ENCODE results near the gene HRH1. TPM values are rescaled to one million over a fixed set of nuclear protein-coding genes. Genes with fewer than 3 reads are reported as not detected.

The HRH1 gene
- total RNA-seq, 3 donors from 2014 or later = 8.3 to 16.7 (median 10.3) TPM

DNA sequence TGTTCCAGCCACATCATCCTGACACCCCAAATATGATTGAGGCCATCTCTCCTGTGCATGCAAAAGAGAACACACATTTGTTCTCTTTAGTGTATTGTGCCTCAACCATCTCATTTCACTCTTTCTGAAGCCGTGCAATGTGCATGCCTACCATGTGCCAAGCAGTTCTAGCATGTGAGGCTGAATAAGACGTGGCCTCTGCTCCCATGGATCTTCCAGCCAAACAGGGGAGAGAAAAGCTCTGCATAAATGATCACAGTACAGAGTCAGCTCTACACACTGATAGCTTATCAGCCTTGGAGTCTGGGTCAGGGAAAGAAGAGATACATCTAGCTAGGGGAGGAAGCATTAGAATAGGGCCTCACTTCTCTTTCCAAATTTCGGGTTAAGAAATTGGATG lies 69.7 kb downstream of the HRH1 start:
- TF ChIP-seq, protein P1, sequence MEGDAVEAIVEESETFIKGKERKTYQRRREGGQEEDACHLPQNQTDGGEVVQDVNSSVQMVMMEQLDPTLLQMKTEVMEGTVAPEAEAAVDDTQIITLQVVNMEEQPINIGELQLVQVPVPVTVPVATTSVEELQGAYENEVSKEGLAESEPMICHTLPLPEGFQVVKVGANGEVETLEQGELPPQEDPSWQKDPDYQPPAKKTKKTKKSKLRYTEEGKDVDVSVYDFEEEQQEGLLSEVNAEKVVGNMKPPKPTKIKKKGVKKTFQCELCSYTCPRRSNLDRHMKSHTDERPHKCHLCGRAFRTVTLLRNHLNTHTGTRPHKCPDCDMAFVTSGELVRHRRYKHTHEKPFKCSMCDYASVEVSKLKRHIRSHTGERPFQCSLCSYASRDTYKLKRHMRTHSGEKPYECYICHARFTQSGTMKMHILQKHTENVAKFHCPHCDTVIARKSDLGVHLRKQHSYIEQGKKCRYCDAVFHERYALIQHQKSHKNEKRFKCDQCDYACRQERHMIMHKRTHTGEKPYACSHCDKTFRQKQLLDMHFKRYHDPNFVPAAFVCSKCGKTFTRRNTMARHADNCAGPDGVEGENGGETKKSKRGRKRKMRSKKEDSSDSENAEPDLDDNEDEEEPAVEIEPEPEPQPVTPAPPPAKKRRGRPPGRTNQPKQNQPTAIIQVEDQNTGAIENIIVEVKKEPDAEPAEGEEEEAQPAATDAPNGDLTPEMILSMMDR (IDR thresholded peaks at IDR 0.05) = no peak
- no peak overlapping the region for H3K4me3 ChIP-seq
- H3K9me3 ChIP-seq = no peaks in the 10 kb centered on the region
- DNase-seq = no peak
- ATAC-seq = no peak
- intact Hi-C loops (cut with DNase I, micrococcal nuclease) = no loop called here
- peaks cover 14% of the 10 kb centered on the region for H3K4me1 ChIP-seq (ENCODE audit: low read depth)
- no peaks in the 10 kb centered on the region for H3K36me3 ChIP-seq (ENCODE audit: low read depth)

DNA sequence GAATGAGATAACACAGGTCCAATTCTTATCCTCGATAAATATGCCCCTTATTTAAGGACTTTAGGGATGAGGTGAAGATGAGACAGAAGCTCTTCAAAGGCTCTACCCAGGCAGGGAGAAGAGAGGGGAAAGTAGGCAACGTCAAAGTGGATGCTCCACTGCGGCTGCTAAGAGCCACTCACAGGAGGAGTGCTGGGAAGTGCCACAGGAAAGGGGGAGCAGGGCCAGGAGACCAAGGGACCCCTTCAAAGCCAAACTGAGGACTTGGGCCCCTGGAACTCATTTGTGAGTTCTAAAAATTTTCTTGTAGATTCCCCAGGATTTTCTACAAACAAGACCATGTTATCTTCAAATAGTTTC lies 70.6 kb downstream of the HRH1 start:
- Histone ChIP-seq H3K9me3 (no peaks in the 10 kb centered on the region), H3K4me3 (no peak overlapping the region), H3K4me1 (ENCODE audit: low read depth) (peaks cover 14% of the 10 kb centered on the region), H3K36me3 (ENCODE audit: low read depth) (no peaks in the 10 kb centered on the region)
- intact Hi-C loops (cut with DNase I, micrococcal nuclease) = no loop called here
- TF ChIP-seq, protein P1 (IDR thresholded peaks at IDR 0.05) = no peak
- ATAC-seq (no peak), DNase-seq (no peak)

DNA sequence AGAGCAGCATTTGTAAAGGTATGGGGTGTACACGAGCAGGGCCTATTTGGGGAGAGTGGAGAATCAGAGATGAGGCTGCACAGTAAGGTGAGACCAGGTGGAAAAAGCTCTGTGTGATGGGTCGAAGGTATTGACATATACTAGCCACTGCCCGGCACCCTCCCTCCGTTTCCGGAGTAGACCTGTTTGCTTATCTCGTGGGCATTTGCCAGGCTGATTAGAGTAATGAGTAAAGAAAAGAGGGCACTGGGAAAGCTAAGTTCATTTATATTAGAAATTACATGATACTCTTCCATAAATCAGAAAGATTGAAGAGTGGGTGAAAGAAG lies 71.7 kb downstream of the HRH1 start:
- ATAC-seq (peak; percentile 73), DNase-seq (peak; percentile 70 to 87 (median 71))
- TF ChIP-seq, protein P1 (IDR thresholded peaks at IDR 0.05) = no peak
- peaks cover 14% of the 10 kb centered on the region for H3K4me1 ChIP-seq (ENCODE audit: low read depth)
- intact Hi-C loops (cut with DNase I, micrococcal nuclease) = no loop called here
- no peak overlapping the region for H3K4me3 ChIP-seq
- no peaks in the 10 kb centered on the region for H3K36me3 ChIP-seq (ENCODE audit: low read depth)
- H3K9me3 ChIP-seq = no peaks in the 10 kb centered on the region

DNA sequence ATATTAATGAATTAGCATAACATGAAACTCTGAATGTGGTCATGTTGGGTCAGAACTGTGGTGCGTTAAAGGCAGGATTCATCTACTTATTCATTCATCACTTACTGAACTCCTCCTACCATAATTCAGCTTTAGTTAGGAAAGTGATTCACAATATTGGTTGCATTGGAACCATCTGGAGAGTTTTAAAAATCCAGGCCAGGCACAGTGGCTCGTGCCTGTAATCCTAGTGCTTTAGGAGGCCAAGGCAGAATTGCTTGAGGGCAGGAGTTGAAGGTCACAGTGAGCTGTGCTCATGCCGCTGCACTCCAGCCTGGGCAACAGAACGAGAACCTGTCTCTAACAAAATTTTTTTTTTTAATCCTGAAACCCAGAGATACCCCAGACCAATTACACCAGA lies 73.7 kb downstream of the HRH1 start:
- no peak for ATAC-seq
- intact Hi-C loops (cut with DNase I, micrococcal nuclease) = no loop called here
- peaks cover 14% of the 10 kb centered on the region for H3K4me1 ChIP-seq (ENCODE audit: low read depth)
- TF ChIP-seq, protein P1 (IDR thresholded peaks at IDR 0.05) = no peak
- H3K9me3 ChIP-seq = no peaks in the 10 kb centered on the region
- H3K36me3 ChIP-seq (ENCODE audit: low read depth) = no peaks in the 10 kb centered on the region
- H3K4me3 ChIP-seq = no peak overlapping the region
- no peak for DNase-seq

DNA sequence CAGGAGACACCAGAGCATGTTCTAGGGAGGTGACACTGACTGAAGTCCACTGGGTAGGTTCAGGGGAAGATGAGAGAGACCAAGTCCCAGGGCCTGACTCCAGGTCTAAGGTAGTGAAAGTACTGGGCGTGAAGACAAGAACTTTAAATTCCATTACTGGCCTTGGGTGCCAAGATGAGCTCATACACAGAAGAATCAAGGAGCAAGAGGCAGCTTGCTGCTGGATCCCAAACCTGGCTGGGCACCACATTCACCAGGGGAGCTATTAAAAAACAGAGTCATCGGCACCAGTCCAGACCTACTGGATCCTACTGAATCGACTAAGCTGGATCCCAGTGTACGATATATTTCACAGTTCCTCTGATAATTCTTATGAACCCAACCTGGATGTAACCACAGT lies 75.8 kb downstream of the HRH1 start:
- TF ChIP-seq, protein P1 (IDR thresholded peaks at IDR 0.05) = no peak
- Histone ChIP-seq H3K4me3 (no peak overlapping the region), H3K36me3 (ENCODE audit: low read depth) (no peaks in the 10 kb centered on the region), H3K9me3 (no peaks in the 10 kb centered on the region), H3K4me1 (ENCODE audit: low read depth) (peaks cover 14% of the 10 kb centered on the region)
- no peak for DNase-seq
- ATAC-seq = no peak
- intact Hi-C loops (cut with DNase I, micrococcal nuclease) = no loop called here

DNA sequence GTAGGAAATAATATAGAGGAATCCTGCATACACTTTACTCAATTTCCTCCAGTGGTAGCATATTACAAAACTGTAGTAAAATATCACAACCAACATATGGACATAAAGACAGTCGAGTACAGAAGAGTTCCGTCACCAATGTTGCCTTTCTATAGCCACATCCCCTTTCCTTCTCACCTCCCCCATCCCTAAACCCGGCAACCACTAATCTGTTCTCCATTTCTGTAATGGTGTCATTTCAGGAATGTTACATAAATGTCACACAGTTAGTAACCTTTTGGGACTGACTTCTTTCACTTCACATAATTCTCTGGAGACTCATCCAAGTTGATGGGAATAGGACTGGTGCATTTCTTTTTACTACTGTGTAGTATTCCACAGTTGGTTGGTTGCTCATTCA lies 76.5 kb downstream of the HRH1 start:
- no peak overlapping the region for H3K4me3 ChIP-seq
- no peaks in the 10 kb centered on the region for H3K36me3 ChIP-seq (ENCODE audit: low read depth)
- ATAC-seq = no peak
- intact Hi-C loops (cut with DNase I, micrococcal nuclease) = no loop called here
- DNase-seq = no peak
- no peaks in the 10 kb centered on the region for H3K9me3 ChIP-seq
- TF ChIP-seq, protein P1 (IDR thresholded peaks at IDR 0.05) = no peak
- H3K4me1 ChIP-seq (ENCODE audit: low read depth) = peaks cover 14% of the 10 kb centered on the region

Data from mucosa of descending colon (tissue), 3 donors.